ENCODE results near the gene RGS6. TPM values are rescaled to one million over a fixed set of nuclear protein-coding genes. Genes with fewer than 3 reads are reported as not detected.

Gene RGS6
- total RNA-seq, 4 donors from 2014 or later = 7.6 to 25.3 (median 17.2) TPM

GRCh38 chr14:72024043-72024407, 91.8 kb downstream of the RGS6 start:
- 35 to 39% methylated on average over 6 of the region's 6 CpGs for WGBS, 2 donors
- no peak for TF ChIP-seq POLR2A (IDR thresholded peaks at IDR 0.05)
- peak in 4 of 6 experiments; percentile 17 to 46 (median 31) for TF ChIP-seq CTCF (IDR thresholded peaks at IDR 0.05)
- Histone ChIP-seq H3K36me3 (no peaks in the 10 kb centered on the region), H3K9me3 (no peaks in the 10 kb centered on the region), H3K4me3 (replicated peaks in 1 of 3) (no peak overlapping the region), H3K27ac (no peak overlapping the region), H3K4me1 (peaks cover 0 to 4% of the 10 kb centered on the region in 2 donors), H3K27me3 (no peaks in the 10 kb centered on the region)
- intact Hi-C loops (cut with DNase I) = no loop called here
- peak; percentile 6 to 10 for DNase-seq

- no peak overlapping the region for H3K27ac ChIP-seq
- DNase-seq = no peak
- intact Hi-C loops (cut with DNase I) = no loop called here
- H3K36me3 ChIP-seq = no peaks in the 10 kb centered on the region
- H3K4me1 ChIP-seq = peaks cover 0 to 4% of the 10 kb centered on the region in 2 donors
- no peaks in the 10 kb centered on the region for H3K9me3 ChIP-seq
- no peak for TF ChIP-seq CTCF (IDR thresholded peaks at IDR 0.05)
- TF ChIP-seq POLR2A (IDR thresholded peaks at IDR 0.05) = no peak
- H3K4me3 ChIP-seq (replicated peaks in 1 of 3) = no peak overlapping the region
- 78 to 83% methylated on average over 4 of the region's 4 CpGs for WGBS, 2 donors
- no peaks in the 10 kb centered on the region for H3K27me3 ChIP-seq
These were observed 92.3 kb downstream of the RGS6 start for GRCh38 chr14:72024504-72024903.

- DNase-seq = no peak
- 56 to 62% methylated on average over 2 of the region's 2 CpGs for WGBS, 2 donors
- Histone ChIP-seq H3K27me3 (no peaks in the 10 kb centered on the region), H3K36me3 (no peaks in the 10 kb centered on the region), H3K4me1 (peaks cover 0 to 4% of the 10 kb centered on the region in 2 donors), H3K9me3 (no peaks in the 10 kb centered on the region), H3K27ac (no peak overlapping the region), H3K4me3 (replicated peaks in 1 of 3) (no peak overlapping the region)
- TF ChIP-seq POLR2A (IDR thresholded peaks at IDR 0.05) (no peak), CTCF (IDR thresholded peaks at IDR 0.05) (no peak)
- intact Hi-C loops (cut with DNase I) = no loop called here
These were observed 94.3 kb downstream of the RGS6 start for GRCh38 chr14:72026536-72026935.

GRCh38 chr14:72027061-72027460, 94.8 kb downstream of the RGS6 start:
- intact Hi-C loops (cut with DNase I) = no loop called here

GRCh38 chr14:72033365-72033764, 101.1 kb downstream of the RGS6 start:
- WGBS, 2 donors = 88 to 96% methylated on average over 4 of the region's 4 CpGs
- Histone ChIP-seq H3K27me3 (no peaks in the 10 kb centered on the region), H3K4me3 (replicated peaks in 1 of 3) (no peak overlapping the region), H3K27ac (no peak overlapping the region), H3K4me1 (no peaks in the 10 kb centered on the region), H3K36me3 (no peaks in the 10 kb centered on the region), H3K9me3 (no peaks in the 10 kb centered on the region)
- intact Hi-C loops (cut with DNase I) = no loop called here
- no peak for DNase-seq
- TF ChIP-seq POLR2A (IDR thresholded peaks at IDR 0.05) = no peak
- no peak for TF ChIP-seq CTCF (IDR thresholded peaks at IDR 0.05)

More at GRCh38 chr14:72027061-72027460, 94.8 kb downstream of the RGS6 start:
- H3K9me3 ChIP-seq = no peaks in the 10 kb centered on the region
- H3K4me1 ChIP-seq = peaks cover 0 to 4% of the 10 kb centered on the region in 2 donors
- no peak overlapping the region for H3K27ac ChIP-seq
- WGBS, 2 donors = 54 to 77% methylated on average over 1 of the region's 1 CpG
- no peak for DNase-seq
- no peak overlapping the region for H3K4me3 ChIP-seq (replicated peaks in 1 of 3)
- H3K27me3 ChIP-seq = no peaks in the 10 kb centered on the region
- TF ChIP-seq CTCF (IDR thresholded peaks at IDR 0.05) = no peak
- no peak for TF ChIP-seq POLR2A (IDR thresholded peaks at IDR 0.05)
- no peaks in the 10 kb centered on the region for H3K36me3 ChIP-seq

All from thyroid gland (tissue), 4 donors.